GM12892 (cell line): ENCODE results near the gene NKAIN2.

ENCODE experiments used
- POLR2A ChIP-seq: IDR thresholded peaks from 2 replicates; pipeline ENCODE4 v1.6.1; 2011; ENCODE audit warnings: low read depth, low read length, control low read depth
- POLR2AphosphoS5 ChIP-seq: IDR thresholded peaks from 2 replicates; pipeline ENCODE4 v1.6.1; 2011; ENCODE audit warnings: low read depth, low read length, control low read depth
- TAF1 ChIP-seq: IDR thresholded peaks from 2 replicates; pipeline ENCODE4 v1.6.1; 2011; ENCODE audit warnings: low read depth, mild to moderate bottlenecking, control low read depth, low read length, borderline replicate concordance

- TF ChIP-seq POLR2A, result no peak
- no peak for TF ChIP-seq POLR2AphosphoS5
- no peak for TF ChIP-seq TAF1
Observed at GRCh38 chr6:123803504-123804013, at the start of gene NKAIN2.
